Osteoblast (primary cell): ENCODE results near the gene ATXN1L. TPM values are rescaled to one million over a fixed set of nuclear protein-coding genes. Genes with fewer than 3 reads are reported as not detected.

Experiments
- DNase-seq: peaks from one replicate; pipeline ENCODE4 v3.0.0; 2011; ENCODE audit warnings: low spot score, mixed read lengths; ENCODE audit not compliant: insufficient read length; ENCODE audit errors: missing footprints
- H2AFZ ChIP-seq: 2 replicates; pipeline ENCODE4 v1.6.0; 2011; ENCODE audit warnings: mild to moderate bottlenecking, low read length
- H3K27ac ChIP-seq: 2 replicates; pipeline ENCODE4 v1.5.1; 2011; ENCODE audit warnings: mild to moderate bottlenecking, low read depth, low read length, moderate library complexity
- H3K27me3 ChIP-seq: 2 replicates; pipeline ENCODE4 v1.6.0; 2012; ENCODE audit warnings: mild to moderate bottlenecking, control low read depth, inconsistent platforms, low read length, moderate library complexity; ENCODE audit not compliant: insufficient read depth
- H3K36me3 ChIP-seq: 2 replicates; pipeline ENCODE4 v1.5.1; 2011; ENCODE audit warnings: mild to moderate bottlenecking, low read length, control low read depth, moderate library complexity; ENCODE audit not compliant: insufficient read depth
- H3K4me1 ChIP-seq: 2 replicates; pipeline ENCODE4 v1.5.1; 2011; ENCODE audit warnings: mild to moderate bottlenecking, low read length, control low read depth, moderate library complexity; ENCODE audit not compliant: insufficient read depth
- H3K4me2 ChIP-seq: 2 replicates; pipeline ENCODE4 v1.6.0; 2011; ENCODE audit warnings: mild to moderate bottlenecking, low read length; ENCODE audit not compliant: insufficient read depth
- H3K4me3 ChIP-seq: fragments of 200-600 bp; sonication (generic); 3 replicates; pipeline ENCODE4 v1.5.1; 2012; ENCODE audit warnings: mild to moderate bottlenecking, low read length, inconsistent platforms; ENCODE audit not compliant: insufficient read depth
- H3K79me2 ChIP-seq: 2 replicates; pipeline ENCODE4 v1.6.0; 2012; ENCODE audit warnings: mild to moderate bottlenecking, low read length, control low read depth, inconsistent platforms; ENCODE audit not compliant: insufficient read depth
- H3K9me3 ChIP-seq: 2 replicates; pipeline ENCODE4 v1.5.1; 2011; ENCODE audit warnings: low read depth, low read length, control low read depth
- H4K20me1 ChIP-seq: 2 replicates; pipeline ENCODE4 v1.6.0; 2012; ENCODE audit warnings: mild to moderate bottlenecking, low read length, control low read depth; ENCODE audit not compliant: insufficient read depth
- total RNA-seq: library from RNA; depleted of rRNA; stranded (reverse); fragments of >200 nt; gene quantifications from 2 replicates; pipeline ENCODE4 v1.2.3, GENCODE V29; 2012
- TF ChIP-seq, protein P1 (sequence below): IDR thresholded peaks from 2 replicates; pipeline ENCODE4 v1.5.1; 2011; ENCODE audit warnings: mild to moderate bottlenecking, low read depth, low read length, moderate library complexity; ENCODE audit errors: extremely low read depth

ATXN1L gene
- total RNA-seq, 1 donor, result 15.9 TPM

DNA sequence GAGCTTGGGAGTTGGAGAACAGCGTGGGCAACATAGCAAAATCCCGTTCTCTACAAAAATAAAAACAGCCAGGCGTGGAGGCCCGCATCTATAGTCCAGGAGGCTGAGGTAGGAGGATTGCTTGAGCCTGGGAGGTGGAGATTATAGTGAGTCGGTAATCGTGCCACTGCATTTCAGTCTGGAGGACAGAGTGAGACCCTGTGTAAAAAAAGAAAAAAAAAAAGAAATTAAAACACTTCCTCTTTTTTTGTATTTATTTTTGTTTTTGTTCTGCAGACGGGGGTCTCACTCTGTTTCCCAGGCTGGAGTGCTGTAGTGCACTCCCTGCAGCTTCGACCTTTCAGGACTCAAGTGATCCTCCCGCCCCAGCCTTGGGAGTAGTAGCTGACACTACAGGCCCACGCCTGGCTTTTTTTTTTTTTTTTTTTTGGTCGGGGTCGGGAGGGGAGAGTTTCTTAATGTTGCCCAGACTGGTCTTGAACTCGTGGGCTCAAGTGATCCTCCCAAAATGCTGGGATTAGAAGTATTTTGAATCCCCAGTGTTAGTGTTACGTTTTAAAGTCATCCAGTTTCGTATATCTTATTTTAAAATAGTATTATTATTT lies 51.1 kb downstream of the ATXN1L start:
- peaks cover 19% of the 10 kb centered on the region for H3K4me1 ChIP-seq
- H3K79me2 ChIP-seq, result peaks cover 66% of the 10 kb centered on the region
- peak overlapping the region; percentile 100 for H3K4me3 ChIP-seq
- DNase-seq, result no peak
- H3K27ac ChIP-seq, result peak overlapping the region; percentile 97
- TF ChIP-seq, protein P1, sequence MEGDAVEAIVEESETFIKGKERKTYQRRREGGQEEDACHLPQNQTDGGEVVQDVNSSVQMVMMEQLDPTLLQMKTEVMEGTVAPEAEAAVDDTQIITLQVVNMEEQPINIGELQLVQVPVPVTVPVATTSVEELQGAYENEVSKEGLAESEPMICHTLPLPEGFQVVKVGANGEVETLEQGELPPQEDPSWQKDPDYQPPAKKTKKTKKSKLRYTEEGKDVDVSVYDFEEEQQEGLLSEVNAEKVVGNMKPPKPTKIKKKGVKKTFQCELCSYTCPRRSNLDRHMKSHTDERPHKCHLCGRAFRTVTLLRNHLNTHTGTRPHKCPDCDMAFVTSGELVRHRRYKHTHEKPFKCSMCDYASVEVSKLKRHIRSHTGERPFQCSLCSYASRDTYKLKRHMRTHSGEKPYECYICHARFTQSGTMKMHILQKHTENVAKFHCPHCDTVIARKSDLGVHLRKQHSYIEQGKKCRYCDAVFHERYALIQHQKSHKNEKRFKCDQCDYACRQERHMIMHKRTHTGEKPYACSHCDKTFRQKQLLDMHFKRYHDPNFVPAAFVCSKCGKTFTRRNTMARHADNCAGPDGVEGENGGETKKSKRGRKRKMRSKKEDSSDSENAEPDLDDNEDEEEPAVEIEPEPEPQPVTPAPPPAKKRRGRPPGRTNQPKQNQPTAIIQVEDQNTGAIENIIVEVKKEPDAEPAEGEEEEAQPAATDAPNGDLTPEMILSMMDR, result no peak
- peak overlapping the region; percentile 91 for H3K4me2 ChIP-seq
- no peaks in the 10 kb centered on the region for H3K9me3 ChIP-seq
- peaks cover 41% of the 10 kb centered on the region for H4K20me1 ChIP-seq
- peaks cover 7% of the 10 kb centered on the region for H3K36me3 ChIP-seq
- no peaks in the 10 kb centered on the region for H3K27me3 ChIP-seq
- no peak overlapping the region for H2AFZ ChIP-seq

DNA sequence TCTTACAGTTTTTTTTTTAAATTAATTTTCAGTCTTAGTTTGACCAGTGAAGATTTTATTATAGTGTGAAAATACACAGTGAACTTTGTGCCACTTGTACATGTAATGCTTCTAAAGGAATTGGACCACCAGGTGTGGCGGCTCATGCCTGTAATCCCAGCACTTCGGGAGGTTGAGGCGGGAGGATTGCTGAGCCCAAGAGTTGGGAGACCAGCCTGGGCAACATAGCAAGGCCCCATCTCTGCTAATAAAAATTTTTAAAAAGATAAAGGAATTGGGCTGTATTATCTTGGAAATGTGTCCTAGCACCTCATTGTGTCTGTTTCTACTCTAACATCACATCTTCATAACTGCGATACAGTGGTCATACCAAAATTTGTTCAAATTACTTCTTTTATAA lies 53.4 kb downstream of the ATXN1L start:
- Histone ChIP-seq H3K79me2 (peaks cover 89% of the 10 kb centered on the region), H3K4me3 (no peak overlapping the region), H3K4me1 (peaks cover 15% of the 10 kb centered on the region), H3K27me3 (no peaks in the 10 kb centered on the region), H2AFZ (no peak overlapping the region), H4K20me1 (peaks cover 62% of the 10 kb centered on the region), H3K27ac (no peak overlapping the region), H3K9me3 (no peaks in the 10 kb centered on the region), H3K4me2 (no peak overlapping the region), H3K36me3 (peaks cover 7% of the 10 kb centered on the region)
- TF ChIP-seq, protein P1, result no peak
- no peak for DNase-seq

DNA sequence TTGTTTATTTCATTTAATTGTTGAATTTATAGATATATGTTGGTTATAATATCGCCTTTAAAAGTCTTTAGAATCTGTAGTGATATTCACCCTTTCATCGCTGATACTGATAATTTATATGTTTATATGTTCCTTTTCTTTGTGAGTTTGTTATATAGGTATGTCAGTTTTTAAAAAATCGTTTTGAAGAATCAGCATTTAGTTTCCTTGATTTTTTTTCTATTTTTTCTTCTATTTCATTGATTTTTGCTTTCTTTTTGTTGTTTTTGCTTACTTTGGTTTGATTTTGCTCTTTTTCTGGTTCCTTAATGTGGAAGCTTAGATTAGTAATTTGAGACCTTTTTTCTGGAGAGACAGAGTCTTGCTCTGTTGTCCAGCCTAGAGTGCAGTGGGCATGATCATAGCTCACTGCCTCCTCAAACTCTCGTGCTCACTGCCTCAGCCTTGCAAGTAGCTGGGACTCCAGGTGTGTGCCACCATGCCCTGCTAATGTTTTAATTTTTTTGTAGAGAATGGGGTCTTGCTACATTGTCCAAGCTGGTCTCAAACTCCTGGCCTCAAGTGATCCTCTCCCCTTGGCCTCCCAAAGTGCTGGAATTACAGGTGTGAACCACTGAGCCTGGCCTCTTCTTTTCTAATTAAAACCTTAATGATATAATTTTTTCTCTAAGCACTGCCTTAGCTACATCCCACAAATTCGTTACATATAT lies 57.0 kb downstream of the ATXN1L start:
- DNase-seq, result no peak
- H4K20me1 ChIP-seq, result peaks cover 73% of the 10 kb centered on the region
- TF ChIP-seq, protein P1, result no peak

DNA sequence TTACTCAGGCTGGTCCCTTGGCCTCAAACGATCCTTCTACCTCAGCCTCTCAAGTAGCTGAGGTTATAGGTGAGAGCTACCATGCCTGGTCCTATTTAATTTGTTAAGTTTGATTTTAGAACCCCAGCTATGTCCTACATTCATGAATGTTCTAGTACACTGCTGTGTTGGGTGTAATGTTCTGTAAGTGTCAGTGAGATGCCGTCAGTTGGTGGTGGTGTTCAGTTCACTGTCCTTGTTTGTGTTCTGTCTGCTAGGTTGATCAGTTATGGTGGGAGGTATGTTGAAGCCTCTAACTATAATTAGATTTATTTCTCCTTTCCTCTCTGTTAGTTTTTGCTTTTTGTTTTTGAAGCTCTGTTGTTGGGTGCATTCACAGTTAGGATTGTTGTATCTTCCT lies 57.8 kb downstream of the ATXN1L start:
- H3K36me3 ChIP-seq, result peaks cover 7% of the 10 kb centered on the region
- no peak overlapping the region for H3K27ac ChIP-seq
- H3K79me2 ChIP-seq, result peaks cover 100% of the 10 kb centered on the region
- H3K9me3 ChIP-seq, result no peaks in the 10 kb centered on the region
- no peak overlapping the region for H3K4me3 ChIP-seq
- H4K20me1 ChIP-seq, result peaks cover 76% of the 10 kb centered on the region
- peak; percentile 8 for DNase-seq
- TF ChIP-seq, protein P1, result no peak
- H3K27me3 ChIP-seq, result no peaks in the 10 kb centered on the region
- H3K4me2 ChIP-seq, result no peak overlapping the region
- peaks cover 6% of the 10 kb centered on the region for H3K4me1 ChIP-seq
- no peak overlapping the region for H2AFZ ChIP-seq

More for the DNA sequence above, 57.0 kb downstream of the ATXN1L start:
- no peak overlapping the region for H3K27ac ChIP-seq
- H3K4me1 ChIP-seq, result peaks cover 6% of the 10 kb centered on the region
- H3K9me3 ChIP-seq, result no peaks in the 10 kb centered on the region
- no peak overlapping the region for H3K4me2 ChIP-seq
- no peak overlapping the region for H2AFZ ChIP-seq
- peaks cover 100% of the 10 kb centered on the region for H3K79me2 ChIP-seq
- H3K4me3 ChIP-seq, result no peak overlapping the region
- H3K27me3 ChIP-seq, result no peaks in the 10 kb centered on the region
- H3K36me3 ChIP-seq, result peaks cover 7% of the 10 kb centered on the region
